OCI-LY1 (cell line): ENCODE measurements around the gene LAMP1.

Experiments used
- EZH2 ChIP-seq: fragments of 200-600 bp; sonication (generic), shearing (Covaris generic); IDR thresholded peaks from 2 replicates; pipeline ENCODE4 v1.8.0; 2017; ENCODE audit warnings: borderline replicate concordance, mixed run types, mild to moderate bottlenecking, antibody characterized with exemption, low read length, moderate library complexity, mixed read lengths
- TF ChIP-seq, protein P1 (sequence below): fragments of 200-600 bp; sonication (generic), shearing (Covaris generic); IDR thresholded peaks from 2 replicates; pipeline ENCODE4 v1.5.1; 2017; ENCODE audit warnings: mild to moderate bottlenecking, antibody characterized with exemption, low read length, moderate library complexity, mixed read lengths

DNA sequence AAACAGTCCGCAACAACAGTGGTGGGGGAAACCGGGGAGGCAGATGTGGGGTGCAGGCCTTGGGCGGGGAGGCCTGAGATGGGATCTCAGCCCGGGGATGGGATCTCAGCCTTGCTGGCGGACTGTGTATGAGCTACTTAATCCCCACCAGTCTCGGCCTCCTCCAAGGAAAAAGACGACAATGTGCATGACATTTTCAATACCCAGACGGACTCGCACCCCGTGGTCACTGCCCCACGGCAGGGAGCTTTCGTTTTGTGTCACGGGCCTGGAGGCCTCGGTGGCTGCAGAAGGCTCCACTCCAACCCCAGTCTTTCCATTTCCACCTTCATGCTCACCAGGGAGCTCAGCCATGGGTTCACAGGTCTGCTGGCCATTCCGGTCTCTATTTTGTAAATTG, 41.4 kb downstream of the LAMP1 start:
- TF ChIP-seq, protein P1, sequence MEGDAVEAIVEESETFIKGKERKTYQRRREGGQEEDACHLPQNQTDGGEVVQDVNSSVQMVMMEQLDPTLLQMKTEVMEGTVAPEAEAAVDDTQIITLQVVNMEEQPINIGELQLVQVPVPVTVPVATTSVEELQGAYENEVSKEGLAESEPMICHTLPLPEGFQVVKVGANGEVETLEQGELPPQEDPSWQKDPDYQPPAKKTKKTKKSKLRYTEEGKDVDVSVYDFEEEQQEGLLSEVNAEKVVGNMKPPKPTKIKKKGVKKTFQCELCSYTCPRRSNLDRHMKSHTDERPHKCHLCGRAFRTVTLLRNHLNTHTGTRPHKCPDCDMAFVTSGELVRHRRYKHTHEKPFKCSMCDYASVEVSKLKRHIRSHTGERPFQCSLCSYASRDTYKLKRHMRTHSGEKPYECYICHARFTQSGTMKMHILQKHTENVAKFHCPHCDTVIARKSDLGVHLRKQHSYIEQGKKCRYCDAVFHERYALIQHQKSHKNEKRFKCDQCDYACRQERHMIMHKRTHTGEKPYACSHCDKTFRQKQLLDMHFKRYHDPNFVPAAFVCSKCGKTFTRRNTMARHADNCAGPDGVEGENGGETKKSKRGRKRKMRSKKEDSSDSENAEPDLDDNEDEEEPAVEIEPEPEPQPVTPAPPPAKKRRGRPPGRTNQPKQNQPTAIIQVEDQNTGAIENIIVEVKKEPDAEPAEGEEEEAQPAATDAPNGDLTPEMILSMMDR: no peak
- no peak for TF ChIP-seq EZH2
